ENCODE data around the gene ZDHHC14. TPM values are rescaled to one million over a fixed set of nuclear protein-coding genes. Genes with fewer than 3 reads are reported as not detected.

The ZDHHC14 gene
- total and polyA plus RNA-seq, 2 experiments from 2014 or later, result 7.5 to 10.1 TPM

- no peaks in the 10 kb centered on the region for H3K9me3 ChIP-seq (ENCODE audit: low read depth)
- TF ChIP-seq, protein P1, sequence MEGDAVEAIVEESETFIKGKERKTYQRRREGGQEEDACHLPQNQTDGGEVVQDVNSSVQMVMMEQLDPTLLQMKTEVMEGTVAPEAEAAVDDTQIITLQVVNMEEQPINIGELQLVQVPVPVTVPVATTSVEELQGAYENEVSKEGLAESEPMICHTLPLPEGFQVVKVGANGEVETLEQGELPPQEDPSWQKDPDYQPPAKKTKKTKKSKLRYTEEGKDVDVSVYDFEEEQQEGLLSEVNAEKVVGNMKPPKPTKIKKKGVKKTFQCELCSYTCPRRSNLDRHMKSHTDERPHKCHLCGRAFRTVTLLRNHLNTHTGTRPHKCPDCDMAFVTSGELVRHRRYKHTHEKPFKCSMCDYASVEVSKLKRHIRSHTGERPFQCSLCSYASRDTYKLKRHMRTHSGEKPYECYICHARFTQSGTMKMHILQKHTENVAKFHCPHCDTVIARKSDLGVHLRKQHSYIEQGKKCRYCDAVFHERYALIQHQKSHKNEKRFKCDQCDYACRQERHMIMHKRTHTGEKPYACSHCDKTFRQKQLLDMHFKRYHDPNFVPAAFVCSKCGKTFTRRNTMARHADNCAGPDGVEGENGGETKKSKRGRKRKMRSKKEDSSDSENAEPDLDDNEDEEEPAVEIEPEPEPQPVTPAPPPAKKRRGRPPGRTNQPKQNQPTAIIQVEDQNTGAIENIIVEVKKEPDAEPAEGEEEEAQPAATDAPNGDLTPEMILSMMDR (IDR thresholded peaks at IDR 0.05; ENCODE audit: low read depth, low read length), result no peak
- DNase-seq (ENCODE audit: low read depth in 1 of 2, low spot score in 1 of 2), result no peak
- H3K4me1 ChIP-seq (ENCODE audit: low read depth), result peaks cover 2% of the 10 kb centered on the region
- no peaks in the 10 kb centered on the region for H3K27me3 ChIP-seq
- no peak overlapping the region for H3K4me3 ChIP-seq
- no peak overlapping the region for H3K27ac ChIP-seq
- no peaks in the 10 kb centered on the region for H3K36me3 ChIP-seq
Measured at GRCh38 chr6:157603314-157603940, 222.4 kb downstream of the ZDHHC14 start.

- H3K27ac ChIP-seq, result no peak overlapping the region
- no peaks in the 10 kb centered on the region for H3K9me3 ChIP-seq (ENCODE audit: low read depth)
- TF ChIP-seq, protein P1 (IDR thresholded peaks at IDR 0.05; ENCODE audit: low read depth, low read length), result no peak
- no peak overlapping the region for H3K4me3 ChIP-seq
- no peaks in the 10 kb centered on the region for H3K27me3 ChIP-seq
- peaks cover 5% of the 10 kb centered on the region for H3K4me1 ChIP-seq (ENCODE audit: low read depth)
- no peak for DNase-seq (ENCODE audit: low read depth in 1 of 2, low spot score in 1 of 2)
- H3K36me3 ChIP-seq, result no peaks in the 10 kb centered on the region
Measured at GRCh38 chr6:157603971-157604370, 223.0 kb downstream of the ZDHHC14 start.

- Histone ChIP-seq H3K27me3 (no peaks in the 10 kb centered on the region), H3K9me3 (ENCODE audit: low read depth) (no peaks in the 10 kb centered on the region), H3K4me3 (no peak overlapping the region), H3K36me3 (no peaks in the 10 kb centered on the region), H3K4me1 (ENCODE audit: low read depth) (peaks cover 5% of the 10 kb centered on the region), H3K27ac (no peak overlapping the region)
- no peak for DNase-seq (ENCODE audit: low read depth in 1 of 2, low spot score in 1 of 2)
- TF ChIP-seq, protein P1 (IDR thresholded peaks at IDR 0.05; ENCODE audit: low read depth, low read length), result no peak
Measured at GRCh38 chr6:157604816-157605215, 223.8 kb downstream of the ZDHHC14 start.

- H3K4me3 ChIP-seq, result no peak overlapping the region
- no peaks in the 10 kb centered on the region for H3K36me3 ChIP-seq
- no peak overlapping the region for H3K27ac ChIP-seq
- no peaks in the 10 kb centered on the region for H3K27me3 ChIP-seq
- TF ChIP-seq, protein P1 (IDR thresholded peaks at IDR 0.05; ENCODE audit: low read depth, low read length), result no peak
- DNase-seq (ENCODE audit: low read depth in 1 of 2, low spot score in 1 of 2), result no peak
- peaks cover 5% of the 10 kb centered on the region for H3K4me1 ChIP-seq (ENCODE audit: low read depth)
- H3K9me3 ChIP-seq (ENCODE audit: low read depth), result no peaks in the 10 kb centered on the region
Measured at GRCh38 chr6:157605484-157605883, 224.5 kb downstream of the ZDHHC14 start.

GRCh38 chr6:157606516-157606915, 225.5 kb downstream of the ZDHHC14 start:
- Histone ChIP-seq H3K4me3 (no peak overlapping the region), H3K4me1 (ENCODE audit: low read depth) (peaks cover 5% of the 10 kb centered on the region), H3K9me3 (ENCODE audit: low read depth) (no peaks in the 10 kb centered on the region), H3K27ac (no peak overlapping the region), H3K27me3 (no peaks in the 10 kb centered on the region), H3K36me3 (no peaks in the 10 kb centered on the region)
- DNase-seq (ENCODE audit: low read depth in 1 of 2, low spot score in 1 of 2), result no peak
- TF ChIP-seq, protein P1 (IDR thresholded peaks at IDR 0.05; ENCODE audit: low read depth, low read length), result no peak
